ENCODE measurements around the gene NCK2.

GRCh38 chr2:105771836-105772235 lies 27.1 kb downstream of the NCK2 start:
- no peak for TF ChIP-seq CTCF (IDR thresholded peaks at IDR 0.05)
- no peak for TF ChIP-seq POLR2A (IDR thresholded peaks at IDR 0.05)

Data from prostate gland (tissue), 2 donors.